GM12878 (cell line): Measurements from ENCODE around the gene REEP5. TPM values are rescaled to one million over a fixed set of nuclear protein-coding genes. Genes with fewer than 3 reads are reported as not detected.

ENCODE experiments used
- ATAC-seq: fragments of 200-7000 bp; cut with Tn5 transposase; 3 replicates; pipeline ENCODE4 v1.9.1; 2020; ENCODE audit warnings: mild to moderate bottlenecking, moderate library complexity
- BruUV-seq: library from RNA; stranded (reverse); fragments of 400-500 nt; replicated peaks from 2 replicates; lab custom pipeline; 2021; lab: Mats Ljungman, UMichigan
- CTCF ChIA-PET: fragments of 300-600 bp; sonication (Branson Sonifier 250); formaldehyde crosslinking; extraction: SDS; loops from one replicate; lab custom pipeline; 2021; ENCODE audit warnings: inconsistent platforms; lab: Yijun Ruan, JAX
- POLR2A ChIA-PET: fragments of 350-600 bp; formaldehyde crosslinking; extraction: SDS; loops from one replicate; lab custom pipeline; 2021; ENCODE audit warnings: inconsistent platforms; lab: Charles Lee
- RAD21 ChIA-PET: fragments of 300-600 bp; sonication (Branson Sonifier 250); formaldehyde crosslinking; loops from one replicate; lab custom pipeline; 2023; ENCODE audit warnings: antibody characterized with exemption; ENCODE audit not compliant: unreplicated experiment; lab: Charles Lee
- SMC1A ChIA-PET: fragments of 300-600 bp; sonication (Branson Sonifier 250); formaldehyde crosslinking; loops from one replicate; lab custom pipeline; 2023; ENCODE audit not compliant: unreplicated experiment, uncharacterized antibody; lab: Charles Lee
- DNase-seq: peaks from one replicate; pipeline ENCODE4 v3.0.0-alpha.2; 2011; ENCODE audit warnings: low read depth, low spot score
- FAIRE-seq: peaks from 3 replicates; lab custom pipeline; 2011; peaks lifted over from hg19 to GRCh38; lab: Jason Lieb, UNC
- H2AFZ ChIP-seq: 2 replicates; pipeline ENCODE4 v1.6.0; 2011; ENCODE audit warnings: low read depth, low read length, control low read depth; ENCODE audit not compliant: control insufficient read depth
- H3K27ac ChIP-seq: 2 replicates; pipeline ENCODE4 v1.5.1; 2011; ENCODE audit warnings: control low read depth; ENCODE audit not compliant: control insufficient read depth, insufficient read depth
- H3K27me3 ChIP-seq, 2 experiments: replicated peaks in 1 of 2; 2 replicates each; pipeline versions ENCODE4 v1.6.0 to v1.6.1; 2011; ENCODE audit warnings: low read length in 1 of 2; ENCODE audit not compliant: control insufficient read depth in 2 of 2, insufficient read depth in 2 of 2
- H3K36me3 ChIP-seq, 2 experiments: 2 replicates each; pipeline ENCODE4 v1.5.1; 2011; ENCODE audit warnings: low read length in 1 of 2; ENCODE audit not compliant: control insufficient read depth in 2 of 2, insufficient read depth in 2 of 2
- H3K4me1 ChIP-seq: 2 replicates; pipeline ENCODE4 v1.6.1; 2011; ENCODE audit warnings: mild to moderate bottlenecking, low read length, moderate library complexity, mixed read lengths; ENCODE audit not compliant: control insufficient read depth, insufficient read depth
- H3K4me2 ChIP-seq: 2 replicates; pipeline ENCODE4 v1.6.0; 2011; ENCODE audit warnings: control low read depth; ENCODE audit not compliant: control insufficient read depth, insufficient read depth
- H3K4me3 ChIP-seq: fragments of 200-600 bp; sonication (generic); 2 replicates; pipeline ENCODE4 v1.5.1; 2016
- H3K79me2 ChIP-seq: 2 replicates; pipeline ENCODE4 v1.6.0; 2011; ENCODE audit warnings: low read length; ENCODE audit not compliant: control insufficient read depth, insufficient read depth
- H3K9ac ChIP-seq: 2 replicates; pipeline ENCODE4 v1.8.0; 2011; ENCODE audit warnings: low read length, control low read depth, mixed read lengths; ENCODE audit not compliant: control insufficient read depth, insufficient read depth
- H3K9me3 ChIP-seq: replicated peaks from 3 replicates; pipeline ENCODE4 v1.5.1; 2011; ENCODE audit warnings: mild to moderate bottlenecking, low read length; ENCODE audit not compliant: control insufficient read depth, insufficient read depth
- H4K20me1 ChIP-seq: 2 replicates; pipeline ENCODE4 v1.6.0; 2011; ENCODE audit not compliant: control insufficient read depth, insufficient read depth
- BMI1 ChIP-seq: fragments of 450-650 bp; IDR thresholded peaks from 2 replicates; pipeline ENCODE4 v1.6.1; 2016; ENCODE audit warnings: mild to moderate bottlenecking, moderate library complexity, borderline replicate concordance
- CBFB ChIP-seq: IDR thresholded peaks from 2 replicates; pipeline ENCODE4 v1.6.1; 2016; ENCODE audit warnings: antibody characterized with exemption, low read depth
- CREB1 ChIP-seq: IDR thresholded peaks from 2 replicates; pipeline ENCODE4 v1.6.1; 2012; ENCODE audit warnings: low read depth, mild to moderate bottlenecking, inconsistent platforms
- MYB ChIP-seq: fragments of 150-350 bp; IDR thresholded peaks from 2 replicates; pipeline ENCODE4 v1.6.1; 2014; ENCODE audit warnings: mild to moderate bottlenecking, low read depth, low read length, borderline replicate concordance
- NFXL1 ChIP-seq: fragments of 450-650 bp; IDR thresholded peaks from 2 replicates; pipeline ENCODE4 v1.6.1; 2017; ENCODE audit warnings: antibody characterized with exemption, mild to moderate bottlenecking, borderline replicate concordance
- PRDM15 ChIP-seq: fragments of 450-650 bp; formaldehyde crosslinking; IDR thresholded peaks from 2 replicates; pipeline ENCODE4 v1.4.0; 2020; ENCODE audit warnings: mild to moderate bottlenecking, moderate library complexity
- RCOR1 ChIP-seq: conservative IDR thresholded peaks from 2 replicates; pipeline ENCODE4 v1.6.1; 2012; ENCODE audit warnings: low read depth, low read length, improper control_type of control experiment
- REST ChIP-seq: IDR thresholded peaks from 2 replicates; pipeline ENCODE4 v1.6.1; 2012; ENCODE audit warnings: mild to moderate bottlenecking, low read depth, low read length
- SPI1 ChIP-seq: IDR thresholded peaks from 2 replicates; pipeline ENCODE4 v1.6.1; 2011; ENCODE audit warnings: low read depth, mild to moderate bottlenecking, low read length, moderate library complexity, borderline replicate concordance; ENCODE audit not compliant: insufficient read depth
- YY1 ChIP-seq: IDR thresholded peaks from 2 replicates; pipeline ENCODE4 v1.6.1; 2011; ENCODE audit warnings: low read depth, mild to moderate bottlenecking, low read length
- WGBS: methylation state at CpG from one replicate; pipeline ENCODE4 v1.1.6; 2016; ENCODE audit warnings: low lambda C conversion rate; ENCODE audit not compliant: insufficient replicate concordance, insufficient coverage; ENCODE audit errors: missing lambda C conversion rate; 5-methylcytosine and 5-hydroxymethylcytosine counted together
- in situ Hi-C: fragments of 300-500 bp; cut with MboI; formaldehyde crosslinking; loops from 9 replicates; pipeline ENCODE4 v1.14.3; 2018; ENCODE audit warnings: mixed read lengths
- intact Hi-C: fragments of 100-400 bp; cut with micrococcal nuclease; formaldehyde crosslinking; loops from one replicate; pipeline ENCODE4 v1.14.2; 2022; ENCODE audit not compliant: unreplicated experiment
- polyA plus RNA-seq, 11 experiments: library from polyadenylated mRNA; depleted of rRNA in 4 of 11; unstranded in 6 of 11; stranded (reverse) in 5 of 11; fragments of >200 nt; fragmentation: Nextera tagmentation in 4 of 11; fragmentation: Illumina TruSeq in 1 of 11; extraction: Ambion mirVana in 4 of 11; extraction: Trizol in 1 of 11; gene quantifications; 1 replicate in 1 of 11; 2 replicates in 10 of 11; pipeline versions ENCODE4 v1.2.1 to v1.2.3, GENCODE V29; 2011 to 2016; ENCODE audit warnings: inconsistent platforms in 2 of 11, missing spikeins in 2 of 11, low read depth in 1 of 11
- total RNA-seq, 4 experiments: library from RNA; depleted of rRNA in 3 of 4; stranded (reverse); fragments of >200 nt in 3 of 4; fragmentation: Illumina TruSeq in 1 of 4; extraction: Trizol in 1 of 4; gene quantifications; 2 replicates each; pipeline versions ENCODE4 v1.2.1 to v1.2.3, GENCODE V29; 2013 to 2021

REEP5 gene
- total and polyA plus RNA-seq, 10 of the 15 experiments (the other 5 are each of a cell fraction or from before 2014, with no cell fraction given) = 30.5 to 211 (median 113) TPM

GRCh38 chr5:112870966-112871365 is 51.1 kb downstream of the REEP5 start:
- no peaks in the 10 kb centered on the region for H3K9me3 ChIP-seq
- H3K9ac ChIP-seq = no peak overlapping the region
- H3K36me3 ChIP-seq = peaks cover 8 to 25% of the 10 kb centered on the region in 2 experiments
- H3K27ac ChIP-seq = no peak overlapping the region
- SMC1A ChIA-PET = no interaction called here
- POLR2A ChIA-PET = interaction anchor here (0.7 to 1.1 kb wide), 2 partner anchors 12 to 33 kb away, joined by 3 to 7 read pairs; no protein-coding TSS in a partner anchor
- H3K79me2 ChIP-seq = no peaks in the 10 kb centered on the region
- H3K4me2 ChIP-seq = no peak overlapping the region
- H4K20me1 ChIP-seq = no peaks in the 10 kb centered on the region
- no peak for FAIRE-seq
- H3K4me1 ChIP-seq = peaks cover 9% of the 10 kb centered on the region
- no peak for DNase-seq
- intact Hi-C loops (no loop called here), in situ Hi-C loops (no loop called here)
- RAD21 ChIA-PET = no interaction called here
- CTCF ChIA-PET = interaction anchor here (1.0 kb wide), 1 partner anchor 22 kb away, joined by 3 read pairs; no protein-coding TSS in a partner anchor
- no peaks in the 10 kb centered on the region for H3K27me3 ChIP-seq
- H3K4me3 ChIP-seq = no peak overlapping the region
- ATAC-seq = no peak
- no peak overlapping the region for H2AFZ ChIP-seq
- BruUV-seq = no TSS peak
- WGBS = 82% methylated on average over 3 of the region's 3 CpGs
- no peak for TF ChIP-seq RCOR1
- no peak for TF ChIP-seq MYB
- TF ChIP-seq REST = no peak
- TF ChIP-seq PRDM15 = no peak
- no peak for TF ChIP-seq SPI1
- no peak for TF ChIP-seq BMI1
- TF ChIP-seq CBFB = no peak
- TF ChIP-seq YY1 = no peak
- TF ChIP-seq CREB1 = no peak
- no peak for TF ChIP-seq NFXL1
